A673 (cell line): Measurements from ENCODE around the gene FAM114A1. TPM values are rescaled to one million over a fixed set of nuclear protein-coding genes. Genes with fewer than 3 reads are reported as not detected.

Experiments
- BruUV-seq: library from RNA; stranded (reverse); fragments of 400-500 nt; replicated peaks from 2 replicates; lab custom pipeline; 2021; lab: Mats Ljungman, UMichigan
- CTCF ChIA-PET: fragments of 300-600 bp; sonication (Branson Sonifier 250); formaldehyde crosslinking; loops from one replicate; lab custom pipeline; 2022; ENCODE audit warnings: antibody characterized with exemption; lab: Charles Lee
- POLR2A ChIA-PET: fragments of 300-600 bp; sonication (Branson Sonifier 250); formaldehyde crosslinking; loops from one replicate; lab custom pipeline; 2022; ENCODE audit warnings: antibody characterized with exemption; ENCODE audit not compliant: low non-redundant PET; lab: Charles Lee
- DNase-seq: peaks from one replicate; pipeline ENCODE4 v3.0.0-alpha.2; 2015; ENCODE audit warnings: low spot score
- H3K27ac ChIP-seq: fragments of 200-600 bp; sonication (generic); 2 replicates; pipeline ENCODE4 v1.5.1; 2016; ENCODE audit warnings: mixed run types, low read depth, mild to moderate bottlenecking, mixed read lengths, antibody characterized with exemption, low read length; ENCODE audit not compliant: poor library complexity, severe bottlenecking
- H3K27me3 ChIP-seq: fragments of 200-600 bp; sonication (generic); replicated peaks from 2 replicates; pipeline ENCODE4 v1.6.1; 2017; ENCODE audit warnings: mixed run types, low read depth, mild to moderate bottlenecking, mixed read lengths, antibody characterized with exemption, low read length; ENCODE audit not compliant: insufficient read depth, poor library complexity
- H3K36me3 ChIP-seq: fragments of 200-600 bp; sonication (generic); 2 replicates; pipeline ENCODE4 v1.6.1; 2016; ENCODE audit warnings: mixed run types, mild to moderate bottlenecking, mixed read lengths, antibody characterized with exemption, low read length; ENCODE audit not compliant: insufficient read depth, poor library complexity, severe bottlenecking
- H3K4me1 ChIP-seq: fragments of 200-600 bp; sonication (generic); 2 replicates; pipeline ENCODE4 v1.6.1; 2017; ENCODE audit warnings: mixed run types, mild to moderate bottlenecking, mixed read lengths, antibody characterized with exemption, low read length; ENCODE audit not compliant: insufficient read depth, poor library complexity, severe bottlenecking
- H3K4me3 ChIP-seq: fragments of 200-600 bp; sonication (generic); 2 replicates; pipeline ENCODE4 v1.5.1; 2016; ENCODE audit warnings: low read depth, mixed run types, mild to moderate bottlenecking, mixed read lengths, low read length; ENCODE audit not compliant: poor library complexity, severe bottlenecking
- H3K9me3 ChIP-seq: fragments of 200-600 bp; sonication (generic); 2 replicates; pipeline ENCODE4 v1.6.1; 2016; ENCODE audit warnings: mixed run types, low read depth, mild to moderate bottlenecking, mixed read lengths, antibody characterized with exemption, low read length; ENCODE audit not compliant: poor library complexity, severe bottlenecking
- CTCF ChIP-seq: fragments of 300-800, 200-600 bp; sonication (generic); conservative IDR thresholded peaks from 2 replicates; pipeline ENCODE4 v1.5.1; 2017; ENCODE audit warnings: low read depth, mild to moderate bottlenecking, antibody characterized with exemption, low read length, moderate library complexity, mixed read lengths
- EZH2 ChIP-seq: fragments of 200-600 bp; sonication (generic); IDR thresholded peaks from 2 replicates; pipeline ENCODE4 v1.6.1; 2017; ENCODE audit warnings: borderline replicate concordance, low read depth, mild to moderate bottlenecking, mixed read lengths, antibody characterized with exemption, low read length; ENCODE audit not compliant: poor library complexity, severe bottlenecking
- intact Hi-C: fragments of 100-400 bp; cut with micrococcal nuclease; formaldehyde crosslinking; loops from one replicate; pipeline ENCODE4 v1.10.0; 2022; ENCODE audit not compliant: unreplicated experiment
- microRNA-seq: library from miRNA; unstranded; fragments of <30 nt; microRNA quantifications from one replicate; pipeline ENCODE4 v1.2.0, GENCODE V29; 2021
- total RNA-seq: library from RNA; stranded (reverse); gene quantifications from 2 replicates; pipeline ENCODE4 v1.2.3, GENCODE V29; 2021

The FAM114A1 gene
- total RNA-seq, 1 experiment from 2014 or later = 4.2 TPM

DNA sequence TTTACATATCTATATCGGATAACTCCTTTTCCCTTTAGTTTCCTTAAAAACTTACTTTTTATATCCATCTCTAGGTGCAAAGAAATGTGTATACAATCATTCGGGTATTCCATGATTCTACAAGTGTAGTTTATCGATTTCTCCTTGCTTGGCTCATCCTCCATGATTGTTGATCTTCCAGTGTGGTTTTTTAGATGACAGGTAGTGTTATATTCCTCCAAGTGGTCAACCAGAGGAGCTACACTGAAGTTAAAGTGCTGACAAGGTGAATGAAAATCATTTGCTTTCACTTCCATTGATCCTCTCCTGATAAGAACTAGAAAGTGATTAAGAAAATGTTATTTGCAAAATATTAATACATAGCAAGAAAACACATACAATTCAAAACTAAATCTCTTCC is 126.1 kb downstream of the FAM114A1 start:
- Histone ChIP-seq H3K27ac (no peak overlapping the region), H3K9me3 (no peaks in the 10 kb centered on the region), H3K27me3 (no peaks in the 10 kb centered on the region), H3K4me3 (no peak overlapping the region), H3K4me1 (no peaks in the 10 kb centered on the region), H3K36me3 (no peaks in the 10 kb centered on the region)
- intact Hi-C loops = no loop called here
- no peak for DNase-seq
- CTCF ChIA-PET = no interaction called here
- BruUV-seq = no TSS peak
- TF ChIP-seq EZH2 (no peak), CTCF (no peak)
- POLR2A ChIA-PET = no interaction called here

DNA sequence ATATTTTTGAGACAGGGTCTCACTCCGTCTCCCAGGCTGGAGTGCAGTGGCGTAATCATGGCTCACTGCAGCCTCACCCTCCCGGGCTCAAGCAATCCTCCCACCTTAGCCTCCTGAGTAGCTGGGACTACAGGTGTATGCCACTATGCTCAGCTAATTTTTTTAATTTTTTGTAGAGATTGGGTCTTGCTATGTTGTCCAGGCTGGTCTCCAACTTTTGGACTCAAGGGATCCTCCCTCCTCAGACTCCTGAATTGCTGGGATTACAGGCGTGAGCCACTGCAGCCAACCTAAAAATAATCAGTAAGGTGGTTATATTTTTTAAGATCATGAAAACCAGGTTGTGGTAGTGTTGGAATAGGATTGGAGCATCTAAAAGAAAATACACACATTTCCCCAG is 126.5 kb downstream of the FAM114A1 start:
- TF ChIP-seq CTCF = no peak
- TF ChIP-seq EZH2 = no peak
- ChIA-PET POLR2A (no interaction called here), CTCF (no interaction called here)
- no peaks in the 10 kb centered on the region for H3K9me3 ChIP-seq
- no peaks in the 10 kb centered on the region for H3K36me3 ChIP-seq
- H3K4me3 ChIP-seq = no peak overlapping the region
- no peak overlapping the region for H3K27ac ChIP-seq
- H3K4me1 ChIP-seq = no peaks in the 10 kb centered on the region
- intact Hi-C loops = no loop called here
- no peak for DNase-seq
- no peaks in the 10 kb centered on the region for H3K27me3 ChIP-seq
- BruUV-seq = no TSS peak

Small RNAs within 50 kb of the gene (microRNA-seq; reads per million reads assigned to microRNA genes)
- gene MIR574 = 28.9 reads per million, percentile 48 among the genes with 10 or more reads in this experiment

Other genes with a start within 250 kb of the FAM114A1 start
- gene KLF3, start 203.6 kb upstream of the FAM114A1 start, total RNA-seq = 36.1 and 38.4 TPM in 2 replicates
- gene TLR10, start 84.8 kb upstream of the FAM114A1 start, total RNA-seq = not detected in 2 replicates
- 0.15 and 0.37 TPM in 2 replicates for gene TLR1, start 63.0 kb upstream of the FAM114A1 start, total RNA-seq
- 0.59 and 1.5 TPM in 2 replicates for gene TLR6, start 11.0 kb upstream of the FAM114A1 start, total RNA-seq
- gene TMEM156, start 164.6 kb downstream of the FAM114A1 start, total RNA-seq = not detected in 2 replicates
- 21.6 and 29.3 TPM in 2 replicates for gene KLHL5, start 194.4 kb downstream of the FAM114A1 start, total RNA-seq